ENCODE results near the gene AKAP8L.

AKAP8L gene

DNA sequence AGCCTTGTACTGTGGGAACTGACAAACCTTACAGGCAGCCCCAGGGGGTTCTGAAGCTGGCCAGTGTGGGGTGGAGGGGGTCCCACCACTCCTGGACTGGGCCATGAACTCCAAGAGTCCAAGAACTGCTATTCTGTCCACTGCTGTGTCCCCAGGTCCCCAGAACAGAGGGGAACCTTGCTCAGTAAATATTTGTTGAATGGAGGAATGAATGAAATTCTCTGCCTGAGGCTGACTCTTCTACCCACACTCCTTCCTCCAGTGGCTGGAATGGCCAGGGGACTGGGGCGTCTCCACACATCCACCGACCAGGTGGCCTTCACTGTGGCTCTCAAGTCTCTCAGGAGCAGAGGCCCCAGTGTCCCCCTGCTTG is 19.3 kb upstream of the AKAP8L start:
- TF ChIP-seq, protein P1, sequence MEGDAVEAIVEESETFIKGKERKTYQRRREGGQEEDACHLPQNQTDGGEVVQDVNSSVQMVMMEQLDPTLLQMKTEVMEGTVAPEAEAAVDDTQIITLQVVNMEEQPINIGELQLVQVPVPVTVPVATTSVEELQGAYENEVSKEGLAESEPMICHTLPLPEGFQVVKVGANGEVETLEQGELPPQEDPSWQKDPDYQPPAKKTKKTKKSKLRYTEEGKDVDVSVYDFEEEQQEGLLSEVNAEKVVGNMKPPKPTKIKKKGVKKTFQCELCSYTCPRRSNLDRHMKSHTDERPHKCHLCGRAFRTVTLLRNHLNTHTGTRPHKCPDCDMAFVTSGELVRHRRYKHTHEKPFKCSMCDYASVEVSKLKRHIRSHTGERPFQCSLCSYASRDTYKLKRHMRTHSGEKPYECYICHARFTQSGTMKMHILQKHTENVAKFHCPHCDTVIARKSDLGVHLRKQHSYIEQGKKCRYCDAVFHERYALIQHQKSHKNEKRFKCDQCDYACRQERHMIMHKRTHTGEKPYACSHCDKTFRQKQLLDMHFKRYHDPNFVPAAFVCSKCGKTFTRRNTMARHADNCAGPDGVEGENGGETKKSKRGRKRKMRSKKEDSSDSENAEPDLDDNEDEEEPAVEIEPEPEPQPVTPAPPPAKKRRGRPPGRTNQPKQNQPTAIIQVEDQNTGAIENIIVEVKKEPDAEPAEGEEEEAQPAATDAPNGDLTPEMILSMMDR (IDR thresholded peaks at IDR 0.05) = no peak
- Histone ChIP-seq H3K4me3 (no peak overlapping the region), H3K27ac (no peak overlapping the region)
- DNase-seq (ENCODE audit: low spot score) = no peak

DNA sequence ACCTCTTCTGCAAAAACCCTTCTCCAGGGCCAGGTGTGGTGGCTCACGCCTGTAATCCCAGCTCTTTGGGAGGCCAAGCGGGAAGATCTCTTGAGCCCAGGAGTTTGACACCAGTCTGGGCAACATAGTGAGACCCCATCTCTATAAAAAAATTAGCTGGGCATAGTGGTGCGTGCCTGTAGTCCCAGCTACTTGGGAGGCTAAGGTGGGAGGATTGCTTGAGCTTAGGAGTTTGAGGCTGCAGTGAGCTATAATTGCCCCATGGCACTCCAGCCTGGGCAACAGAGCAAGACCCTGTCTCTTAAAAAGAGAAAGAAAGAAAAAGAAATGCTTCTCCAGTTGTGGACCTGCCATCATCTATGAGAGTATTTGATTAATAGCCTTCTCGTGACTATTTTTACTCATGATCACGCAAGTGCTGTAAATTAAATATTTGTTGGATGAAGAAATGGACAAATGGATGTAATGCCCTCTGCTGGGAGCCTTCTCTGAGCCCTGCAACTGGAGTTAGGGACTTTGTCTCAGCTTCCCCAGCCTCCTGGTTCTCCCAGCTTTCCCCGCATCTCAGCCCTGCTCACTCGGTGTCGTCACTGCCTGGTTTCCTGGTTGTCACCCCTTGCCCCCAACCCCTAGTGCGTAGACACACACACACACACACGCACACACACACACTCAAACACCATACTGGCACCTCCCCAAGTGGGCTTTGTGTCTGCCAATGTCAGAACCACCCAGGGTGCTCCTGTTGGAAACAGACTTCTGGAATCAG is 18.8 kb upstream of the AKAP8L start:
- H3K4me3 ChIP-seq = no peak overlapping the region
- DNase-seq (ENCODE audit: low spot score) = no peak
- TF ChIP-seq, protein P1 (IDR thresholded peaks at IDR 0.05) = no peak
- H3K27ac ChIP-seq = no peak overlapping the region

DNA sequence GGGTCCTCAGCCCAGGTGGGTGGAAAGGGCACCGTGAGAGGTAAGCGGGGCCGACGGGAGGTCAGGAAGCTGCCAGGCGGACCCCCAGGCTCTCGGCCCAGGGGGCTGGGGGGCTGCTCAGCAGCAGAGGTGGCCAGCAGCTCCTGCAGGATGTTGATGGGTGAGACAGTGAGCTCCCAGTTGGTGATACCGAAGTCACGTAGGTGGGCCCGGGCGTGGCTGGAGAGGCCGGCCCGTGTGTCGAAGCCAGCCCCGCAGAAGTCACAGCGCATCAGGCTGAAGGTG is 18.0 kb upstream of the AKAP8L start:
- TF ChIP-seq, protein P1 (IDR thresholded peaks at IDR 0.05) = no peak
- no peak for DNase-seq (ENCODE audit: low spot score)
- H3K4me3 ChIP-seq = no peak overlapping the region
- no peak overlapping the region for H3K27ac ChIP-seq

DNA sequence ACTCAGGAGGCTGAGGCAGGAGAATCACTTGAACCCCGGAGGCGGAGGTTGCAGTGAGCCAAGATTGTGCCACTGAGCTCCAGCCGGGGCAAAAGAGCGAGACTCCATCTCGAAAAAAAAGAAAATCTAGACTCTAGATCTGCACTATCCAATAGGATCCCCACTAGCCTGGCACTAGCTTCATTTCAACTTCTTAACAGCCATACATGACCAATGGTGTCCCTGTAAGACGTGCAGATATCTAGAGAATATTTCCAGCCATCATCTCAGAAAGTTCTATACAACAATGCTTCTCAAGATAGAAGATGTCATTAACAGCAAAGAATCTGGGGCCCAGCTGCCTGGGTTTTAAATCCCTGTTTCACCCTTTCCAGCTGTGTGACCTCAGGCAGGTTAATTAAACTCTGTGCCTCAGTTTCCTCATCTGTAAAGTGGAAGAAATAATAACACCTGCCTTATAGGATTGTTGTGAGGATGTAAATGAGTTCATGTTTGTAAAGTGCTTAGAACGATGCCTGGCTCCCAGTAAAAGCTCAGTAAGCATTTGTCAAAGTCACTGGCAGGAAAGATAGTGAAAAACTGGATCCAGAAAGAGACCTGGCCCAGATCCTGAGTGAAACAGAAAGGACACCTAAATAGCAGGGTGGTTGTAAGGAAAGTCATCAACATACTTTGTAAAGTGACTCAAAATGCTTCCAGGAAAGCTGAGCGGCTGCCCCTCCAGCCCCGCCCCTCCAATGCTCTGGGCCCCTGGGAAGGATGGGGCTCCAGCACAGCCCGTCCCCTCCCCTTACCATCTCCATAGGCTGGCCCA is 17.4 kb upstream of the AKAP8L start:
- TF ChIP-seq, protein P1 (IDR thresholded peaks at IDR 0.05) = no peak
- no peak for DNase-seq (ENCODE audit: low spot score)
- H3K27ac ChIP-seq = no peak overlapping the region
- H3K4me3 ChIP-seq = no peak overlapping the region

DNA sequence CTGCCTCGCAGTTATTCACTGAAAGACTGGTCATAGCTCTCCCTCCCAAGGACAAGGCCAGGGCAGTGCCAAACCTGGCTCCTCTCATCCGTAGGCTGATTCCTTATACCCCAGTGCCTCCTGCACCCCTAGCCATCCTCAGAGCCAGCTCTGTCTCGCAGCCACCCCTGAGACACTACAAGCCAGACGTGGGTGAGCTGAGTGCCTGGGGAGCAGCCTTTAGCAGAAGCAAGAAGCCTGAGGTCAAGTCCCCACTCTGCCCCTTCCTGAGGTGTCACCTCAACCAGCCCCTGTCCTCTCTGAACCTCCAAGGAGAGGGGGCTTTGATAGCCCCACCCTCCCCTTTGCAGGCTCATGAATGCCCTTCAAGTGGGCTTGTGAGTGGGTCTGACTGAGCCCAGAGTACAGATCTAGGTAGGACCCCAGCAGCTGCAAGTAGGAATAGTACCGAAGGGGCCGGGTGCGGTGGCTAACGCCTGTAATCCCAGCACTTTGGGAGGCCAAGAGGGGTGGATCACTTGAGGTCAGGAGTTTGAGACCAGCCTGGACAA is 14.8 kb upstream of the AKAP8L start:
- no peak for DNase-seq (ENCODE audit: low spot score)
- H3K4me3 ChIP-seq = peak overlapping the region; percentile 98
- H3K27ac ChIP-seq = peak overlapping the region; percentile 85 to 95
- TF ChIP-seq, protein P1 (IDR thresholded peaks at IDR 0.05) = no peak

DNA sequence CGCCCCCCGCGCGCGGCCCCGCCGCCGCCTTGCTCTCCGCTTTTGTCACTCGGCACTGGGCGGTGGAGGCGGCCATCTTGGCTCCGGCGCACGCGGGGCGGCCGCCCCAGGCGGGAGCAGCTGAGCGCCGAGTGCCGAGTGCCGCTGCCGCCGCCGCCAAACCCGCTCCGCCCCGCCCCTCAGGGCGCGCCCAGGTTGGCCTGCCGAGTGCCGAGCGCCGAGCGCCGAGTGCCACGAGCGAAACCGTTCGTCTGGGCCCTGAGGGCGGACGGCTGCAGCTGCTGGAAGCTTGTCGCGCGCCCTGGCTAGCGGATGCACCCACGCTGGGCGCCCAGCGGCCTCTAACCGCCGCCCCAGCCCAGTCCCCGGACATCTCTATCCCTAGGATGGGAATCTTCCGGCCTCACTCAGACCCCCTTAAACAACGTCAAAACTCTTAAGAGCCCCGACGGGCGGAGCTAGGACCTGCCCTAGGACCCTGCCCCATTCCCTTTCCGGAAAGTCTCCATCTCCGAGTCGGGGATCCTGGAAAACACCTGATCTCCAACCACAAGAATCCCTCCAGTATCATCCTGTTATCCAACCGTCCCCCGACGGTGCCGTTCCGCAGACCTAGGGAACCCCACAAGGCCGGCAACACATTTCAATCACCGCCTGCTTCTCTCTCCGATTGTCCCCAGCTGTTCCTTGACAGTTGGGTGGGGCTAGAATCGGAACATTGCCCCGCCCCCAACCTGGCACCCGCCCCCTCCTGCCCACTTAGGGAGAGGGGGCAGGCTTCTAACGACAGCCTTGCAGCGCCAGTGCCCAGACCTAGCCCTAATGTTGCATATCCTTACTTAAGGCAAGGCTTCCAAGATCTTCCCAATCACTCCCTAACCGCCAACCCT is 14.1 kb upstream of the AKAP8L start:
- Histone ChIP-seq H3K27ac (peak overlapping the region; percentile 85 to 95), H3K4me3 (peak overlapping the region; percentile 98)
- TF ChIP-seq, protein P1 (IDR thresholded peaks at IDR 0.05) = no peak
- DNase-seq (ENCODE audit: low spot score) = peak; percentile 92
